ENCODE results near the gene CARD11.
"Not testable (repeated sequence)": the region's sequence is repeated elsewhere in the genome, so short reads cannot be mapped to it uniquely, and the experiment has no call there.

Gene CARD11

DNA sequence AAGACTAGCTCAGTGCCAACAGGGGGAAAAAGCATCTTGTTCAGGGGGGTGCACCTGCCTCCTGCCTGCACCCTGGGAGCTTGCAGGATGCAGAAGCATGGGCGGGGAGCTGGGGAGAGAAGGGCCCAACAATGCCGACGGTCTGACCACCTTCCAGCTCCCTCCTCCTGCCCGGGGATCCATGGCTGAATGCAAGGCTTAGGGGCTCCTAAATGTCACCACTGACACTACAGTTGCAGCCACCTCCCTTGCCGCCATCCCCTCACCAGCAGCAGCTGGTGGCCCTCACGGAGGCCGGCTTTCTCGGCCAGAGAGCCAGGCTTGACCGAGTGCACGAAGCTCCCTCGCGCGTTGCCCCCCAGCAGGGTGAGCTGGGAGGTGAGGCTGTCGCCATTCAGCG is 120.8 kb downstream of the CARD11 start:
- DNase-seq, result no peak

DNA sequence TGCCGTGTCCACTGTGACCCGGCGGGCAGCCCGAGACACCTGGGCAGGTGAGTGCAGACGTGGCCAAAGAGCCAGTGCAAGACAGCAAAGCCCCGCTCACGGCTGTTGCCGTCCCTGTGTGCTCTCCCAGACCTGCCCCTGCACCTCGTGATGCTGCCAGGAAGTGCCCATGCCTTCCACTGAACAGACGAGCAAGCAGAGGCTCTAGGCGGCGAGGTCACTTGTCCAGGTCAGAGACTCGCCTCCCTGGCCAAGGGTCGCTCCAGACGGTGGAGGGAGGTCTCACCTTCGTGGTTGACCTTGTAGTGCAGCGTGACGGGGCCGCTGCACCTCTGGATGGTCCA is 121.3 kb downstream of the CARD11 start:
- DNase-seq, result no peak

DNA sequence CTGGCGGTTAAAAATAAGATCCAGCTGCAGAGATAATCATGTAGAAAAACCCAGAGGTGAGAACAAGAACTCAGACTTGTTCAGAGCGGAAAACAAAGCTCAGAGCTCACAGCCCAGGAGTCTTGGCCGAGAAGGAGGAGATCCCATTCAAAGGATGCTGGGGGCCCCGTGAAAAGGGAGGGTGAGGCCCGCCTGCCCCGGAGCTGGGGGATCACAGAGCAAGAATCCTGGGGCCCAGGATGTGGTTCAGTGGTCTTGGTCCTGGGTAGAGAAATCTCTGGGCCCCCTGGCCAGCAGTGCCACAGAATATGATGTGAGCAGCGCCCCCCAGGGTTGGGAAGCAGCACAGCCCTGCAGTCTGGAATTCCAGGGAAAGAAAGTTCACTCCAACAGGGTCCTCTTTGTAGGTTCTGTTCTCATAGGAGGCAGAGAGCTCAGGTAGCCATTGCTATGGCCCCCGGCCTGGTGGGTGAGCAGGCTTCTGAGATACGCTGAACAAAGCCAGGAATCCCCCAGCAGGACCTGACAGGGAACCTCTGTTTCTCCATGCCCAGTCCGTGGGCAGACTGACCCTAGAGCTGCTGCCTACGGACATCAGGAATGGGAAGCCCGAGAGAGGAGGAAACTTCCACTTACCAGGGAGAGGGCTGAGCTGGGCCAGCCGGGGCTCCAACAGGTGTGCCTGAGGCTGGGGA is 121.9 kb downstream of the CARD11 start:
- no peak for DNase-seq

DNA sequence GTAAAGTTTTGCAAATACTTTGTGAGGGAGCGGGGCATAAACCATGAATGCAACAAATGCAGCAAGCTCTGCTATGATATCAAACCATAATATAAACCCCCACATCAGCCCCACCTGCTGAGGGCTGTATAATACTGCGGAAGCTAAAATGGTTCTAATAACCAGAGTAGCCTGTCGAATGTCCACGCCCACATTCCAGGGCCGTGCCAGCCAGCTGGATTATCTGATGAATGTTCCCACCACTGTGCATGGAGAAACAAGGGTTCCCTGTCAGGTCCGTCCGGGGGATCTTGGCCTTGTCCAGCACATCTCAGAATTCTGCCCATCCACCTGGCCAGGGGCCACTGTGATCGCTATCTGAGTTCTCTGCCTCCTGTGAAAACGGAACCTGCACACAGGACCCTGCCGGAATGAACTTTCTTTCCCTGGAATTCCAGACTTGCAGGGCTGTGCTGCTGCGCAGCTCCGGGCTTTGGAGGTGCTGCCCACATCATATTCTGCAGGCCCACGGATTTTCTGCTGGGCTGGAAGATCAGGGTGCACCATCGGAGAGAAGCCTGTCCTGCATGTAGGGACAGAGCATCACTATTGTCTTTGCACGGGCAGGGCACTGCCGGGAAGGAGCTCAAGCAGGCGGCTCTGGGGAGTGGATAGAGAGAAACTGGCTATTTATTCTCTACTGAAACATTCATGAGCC is 122.6 kb downstream of the CARD11 start:
- no peak for DNase-seq

DNA sequence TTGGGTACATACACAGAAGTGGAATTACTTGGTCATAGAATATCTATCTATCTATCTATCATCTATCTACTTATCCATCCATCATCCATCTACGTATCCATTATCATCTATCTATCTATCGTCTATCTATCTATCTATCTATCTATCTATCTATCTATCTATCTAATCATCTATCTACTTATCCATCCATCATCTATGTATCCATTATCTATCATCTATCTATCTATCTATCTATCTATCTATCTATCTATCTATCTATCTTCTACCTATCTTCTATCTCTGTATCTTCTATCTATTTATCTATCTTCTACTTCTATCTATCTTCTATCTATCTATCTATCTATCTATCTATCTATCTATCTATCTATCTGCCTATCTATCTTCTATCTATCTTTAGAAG is 123.2 kb downstream of the CARD11 start:
- not testable (repeated sequence) for DNase-seq

DNA sequence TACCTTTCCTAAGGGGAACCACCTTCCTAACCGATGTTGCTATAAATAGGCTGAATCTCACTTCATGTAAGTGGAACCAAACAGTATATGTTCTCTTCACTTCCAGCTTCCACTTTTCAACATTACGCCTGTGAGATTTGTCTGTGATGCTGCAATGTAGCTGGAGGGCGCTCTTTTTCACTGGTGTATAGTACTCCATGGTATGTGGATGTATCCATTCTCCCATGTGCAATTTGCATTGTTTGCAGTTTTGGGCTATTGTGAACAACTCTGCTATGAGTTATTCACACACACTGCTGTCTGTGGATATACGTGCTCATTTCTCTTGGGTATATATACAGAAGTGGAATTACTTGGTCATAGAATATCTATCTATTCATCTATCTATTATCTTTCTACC is 123.6 kb downstream of the CARD11 start:
- no peak for DNase-seq

DNA sequence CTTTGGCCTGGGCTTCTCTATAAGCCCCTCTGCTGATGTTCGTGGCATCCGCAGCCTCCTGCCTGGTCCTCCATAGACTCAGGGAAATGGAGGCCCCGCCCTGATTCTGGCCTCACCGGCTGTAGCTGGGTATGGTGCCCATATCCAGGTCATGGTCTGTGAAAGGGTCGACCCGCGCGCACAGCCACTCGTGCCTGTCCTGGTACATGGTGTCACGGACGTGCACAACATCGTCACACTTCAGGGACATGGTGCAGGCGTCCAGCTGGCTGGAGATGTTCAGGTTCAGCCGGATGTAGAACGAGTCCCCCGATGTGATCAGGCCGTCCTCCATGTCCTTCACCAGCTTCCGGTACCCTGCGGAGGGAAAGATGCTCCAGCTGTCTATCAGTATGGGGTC is 124.4 kb downstream of the CARD11 start:
- DNase-seq, result no peak

DNA sequence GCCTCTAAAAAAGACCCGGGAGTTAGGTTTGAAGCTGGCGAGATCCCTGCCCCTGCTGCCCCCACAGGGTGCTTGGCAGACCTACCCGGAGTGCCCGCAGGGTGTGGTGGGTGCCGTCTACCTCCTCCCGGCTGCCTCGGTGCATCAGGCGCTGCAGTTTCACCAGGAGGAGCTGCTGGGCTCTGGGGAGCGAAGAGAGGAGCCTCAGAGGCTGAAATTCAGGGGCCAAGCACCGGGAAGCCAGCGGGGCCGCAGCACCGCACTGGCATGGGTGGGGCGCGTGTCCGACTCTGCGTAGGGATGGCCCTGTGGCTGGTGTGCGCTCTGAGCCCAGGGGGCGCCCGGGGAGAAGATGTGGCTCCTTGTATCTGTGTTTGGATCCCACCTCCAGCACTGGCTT is 125.3 kb downstream of the CARD11 start:
- no peak for DNase-seq

DNA sequence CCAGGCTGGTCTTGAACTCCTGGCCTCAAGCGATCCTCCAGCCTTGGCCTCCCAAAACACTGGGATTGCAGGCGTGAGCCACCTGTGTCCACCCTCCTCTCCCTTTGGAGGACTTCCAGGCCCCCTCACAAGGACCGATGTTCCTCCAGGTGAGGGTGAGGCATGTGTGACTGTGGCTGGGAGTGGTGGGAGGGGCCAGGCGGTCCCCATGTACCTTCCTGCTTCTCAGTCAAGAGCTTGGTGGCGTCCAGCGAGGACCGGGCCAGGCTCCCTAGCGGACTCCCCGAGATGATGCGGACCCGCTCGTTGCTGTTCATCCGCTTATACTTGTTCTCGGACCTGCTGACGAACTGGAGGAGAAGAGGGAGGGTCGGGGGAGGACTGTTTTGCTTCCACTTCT is 128.6 kb downstream of the CARD11 start:
- DNase-seq, result no peak

DNA sequence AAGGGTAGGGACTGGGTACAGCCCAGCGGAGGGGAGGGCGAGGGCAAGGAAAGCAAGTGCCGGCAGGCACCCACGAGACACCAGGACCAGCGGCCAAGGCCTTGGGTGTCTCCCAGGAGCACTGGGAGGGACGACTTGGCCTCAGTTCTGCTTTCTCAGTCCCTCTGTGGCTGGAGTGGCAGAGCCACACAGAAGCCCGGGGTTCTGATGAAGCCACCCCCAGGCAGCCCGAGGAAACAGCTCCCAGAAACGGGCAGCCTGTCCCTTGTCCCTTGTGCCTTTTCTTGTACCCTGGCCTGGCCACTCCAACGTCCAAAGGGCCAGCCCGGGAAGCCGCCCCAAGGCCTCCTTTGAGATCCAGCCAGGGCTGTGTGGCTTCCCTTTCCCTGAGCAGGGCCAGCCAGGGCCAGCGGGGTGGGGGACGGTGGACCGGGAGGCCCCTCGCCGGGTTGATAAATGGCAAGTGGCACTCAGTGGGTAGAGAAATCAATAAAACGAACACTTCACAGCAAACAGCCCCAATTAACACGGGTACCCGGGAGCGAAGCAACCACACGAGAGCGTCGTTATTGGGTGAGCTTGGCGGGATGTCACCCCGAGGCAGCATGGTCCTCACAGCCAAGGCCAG is 129.8 kb downstream of the CARD11 start:
- no peak for DNase-seq

DNA sequence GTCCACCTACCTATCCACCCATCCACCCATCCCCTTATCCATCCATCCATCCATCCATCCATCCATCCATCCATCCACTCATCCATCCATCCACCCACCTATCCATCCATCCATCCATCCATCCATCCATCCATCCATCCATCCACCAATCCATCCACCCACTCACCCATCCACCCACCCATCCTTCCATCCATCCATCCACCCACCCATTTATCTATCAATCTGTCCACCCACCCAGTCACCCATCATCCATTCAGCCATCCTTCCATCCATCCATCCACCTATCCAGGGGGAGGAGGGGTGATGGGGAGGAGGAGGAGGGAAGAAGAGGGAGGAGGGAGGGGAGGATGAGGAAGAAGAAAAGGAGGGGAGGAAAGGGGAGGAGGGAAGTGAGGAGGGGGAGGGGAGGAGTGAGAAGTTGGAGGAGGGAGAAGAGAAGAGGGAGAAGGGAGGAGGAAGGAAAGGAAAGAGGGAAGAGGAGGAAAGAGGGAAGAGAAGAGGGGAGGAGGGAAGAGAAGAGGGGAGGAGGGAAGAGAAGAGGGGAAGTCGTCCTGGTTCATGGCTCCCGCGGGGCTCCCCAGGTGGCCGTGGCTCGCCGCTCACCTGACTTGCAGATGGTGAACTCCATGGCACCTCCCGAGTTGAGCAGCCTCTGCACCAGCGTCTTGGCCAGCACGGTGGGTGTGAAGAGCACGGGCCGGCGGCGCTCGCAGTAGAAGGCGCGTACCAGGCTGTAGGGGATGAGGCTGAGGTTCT is 130.8 kb downstream of the CARD11 start:
- no peak for DNase-seq

DNA sequence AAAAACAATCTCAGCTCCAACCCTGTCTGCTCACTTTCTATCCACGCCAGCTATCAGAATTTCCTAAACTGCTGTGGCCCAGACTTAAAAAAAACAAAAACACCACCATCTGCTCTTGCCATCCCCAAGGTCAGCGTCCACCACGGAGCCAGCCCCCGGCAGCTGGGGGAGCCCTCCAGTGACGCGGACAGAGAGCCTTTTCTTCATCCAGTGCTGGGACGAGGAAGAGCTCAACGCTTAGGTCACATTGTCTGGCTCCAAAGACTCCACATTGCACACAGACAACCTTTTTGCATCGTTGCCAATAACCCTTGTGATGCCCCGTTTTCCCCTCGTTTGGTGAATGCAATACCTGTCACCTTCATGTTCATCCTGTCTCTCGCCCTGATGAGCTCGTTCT is 132.2 kb downstream of the CARD11 start:
- no peak for DNase-seq

DNA sequence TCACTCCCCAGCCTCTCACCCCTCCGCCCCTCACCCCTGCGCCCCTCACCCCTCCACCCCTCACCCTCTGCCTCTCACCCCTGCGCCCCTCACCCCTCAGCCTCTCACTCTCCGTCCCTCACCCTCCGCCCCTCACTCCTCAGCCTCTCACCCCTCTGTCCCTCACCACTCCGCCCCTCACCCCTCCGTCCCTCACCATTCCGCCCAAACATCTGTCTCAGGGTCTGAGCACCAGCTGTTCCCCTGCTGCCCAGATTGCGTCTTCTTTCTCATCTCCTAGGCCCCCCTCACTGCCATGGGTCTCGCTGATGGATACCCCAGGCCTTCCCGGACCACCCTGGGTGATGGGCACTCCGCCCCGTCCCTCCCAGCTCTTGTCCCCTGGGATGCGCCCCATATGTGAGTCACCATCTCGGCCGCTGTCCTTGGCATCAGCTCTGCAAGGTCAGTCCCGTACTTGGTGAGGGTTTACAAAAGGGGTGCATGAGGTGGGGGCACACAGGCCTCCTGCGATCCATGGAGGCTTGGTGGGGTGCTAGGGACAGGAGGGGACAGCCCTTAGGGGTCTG is 134.1 kb downstream of the CARD11 start:
- no peak for DNase-seq

DNA sequence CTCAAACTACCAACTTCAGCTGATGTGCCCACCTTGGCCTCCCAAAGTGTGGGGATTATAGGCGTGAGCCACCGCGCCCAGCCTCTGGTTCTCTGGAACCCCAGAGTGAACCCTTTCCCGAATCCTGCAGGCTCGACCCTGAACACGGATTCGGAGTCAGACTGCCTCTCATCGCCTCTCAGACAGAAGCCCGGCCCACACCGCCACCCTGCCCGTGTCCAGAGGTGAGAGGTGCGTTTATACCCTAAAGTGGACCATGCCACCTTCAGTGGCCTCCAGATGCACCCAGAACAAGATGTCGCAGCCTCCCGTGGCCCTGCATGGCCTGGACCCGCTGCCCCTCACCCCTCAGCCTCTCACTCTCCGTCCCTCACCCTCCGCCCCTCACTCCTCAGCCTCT is 134.6 kb downstream of the CARD11 start:
- DNase-seq, result no peak

DNA sequence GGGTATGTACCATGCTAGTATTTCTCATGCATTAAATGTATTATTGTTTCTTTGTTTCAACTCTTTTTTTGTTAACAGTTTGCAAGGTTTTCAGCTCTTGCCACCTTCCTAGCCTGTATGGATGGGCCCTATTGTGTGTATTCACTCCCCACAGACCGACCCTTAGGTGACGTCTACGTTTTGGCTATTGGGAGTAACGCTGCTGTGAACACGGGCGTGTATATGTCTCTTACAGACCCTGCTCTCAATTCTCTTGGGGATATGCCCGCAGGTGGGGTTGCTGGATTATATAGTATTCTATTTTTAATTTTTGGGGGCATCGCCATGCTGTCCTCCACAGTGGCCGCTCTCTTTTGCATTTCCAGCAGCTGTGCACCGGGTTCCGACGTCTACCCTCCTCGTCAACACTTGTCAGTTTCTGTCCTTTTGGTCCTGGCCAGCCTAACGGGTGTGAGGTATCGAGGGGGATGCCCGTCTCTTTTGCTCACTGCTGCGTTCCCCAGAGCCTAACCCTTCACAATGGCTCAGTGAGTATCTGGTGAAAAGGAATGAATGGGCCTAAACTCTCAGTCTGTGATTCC is 135.5 kb downstream of the CARD11 start:
- no peak for DNase-seq

DNA sequence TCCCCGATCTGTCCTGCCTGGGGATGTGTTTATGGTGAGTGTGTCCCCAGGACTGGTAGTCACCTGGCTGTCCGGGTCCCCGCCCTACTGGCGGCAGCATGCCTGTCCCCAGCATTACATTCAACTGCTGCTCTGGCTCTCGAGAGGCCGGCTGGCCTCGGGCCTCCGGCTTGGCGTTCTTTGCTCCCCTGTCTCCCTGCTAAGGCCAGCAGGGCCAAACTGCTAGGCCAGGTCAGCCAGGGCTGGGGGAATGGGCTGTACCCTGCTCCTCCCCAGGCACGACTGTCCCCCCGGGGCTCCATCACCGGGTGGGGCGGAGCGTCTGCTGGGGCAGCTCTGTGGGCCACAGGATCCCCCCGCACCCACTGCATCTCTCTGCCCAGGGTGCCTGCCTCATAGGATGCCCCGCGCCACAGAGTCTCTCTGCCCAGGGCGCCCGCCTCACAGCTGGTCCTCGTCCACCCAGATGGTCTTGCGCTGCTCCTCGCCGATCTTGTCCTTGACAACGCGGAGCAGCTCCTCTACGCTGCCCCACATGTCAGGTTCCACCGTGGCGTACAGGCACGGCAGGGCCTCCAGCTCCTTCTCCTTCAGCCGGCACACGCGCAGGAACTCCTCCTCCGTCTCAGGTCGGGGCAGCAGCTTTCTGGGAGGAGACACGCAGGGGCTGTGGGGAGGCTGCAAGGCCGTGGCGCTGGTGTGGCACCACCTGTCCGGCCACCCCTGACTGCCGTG is 137.3 kb downstream of the CARD11 start:
- no peak for DNase-seq

DNA sequence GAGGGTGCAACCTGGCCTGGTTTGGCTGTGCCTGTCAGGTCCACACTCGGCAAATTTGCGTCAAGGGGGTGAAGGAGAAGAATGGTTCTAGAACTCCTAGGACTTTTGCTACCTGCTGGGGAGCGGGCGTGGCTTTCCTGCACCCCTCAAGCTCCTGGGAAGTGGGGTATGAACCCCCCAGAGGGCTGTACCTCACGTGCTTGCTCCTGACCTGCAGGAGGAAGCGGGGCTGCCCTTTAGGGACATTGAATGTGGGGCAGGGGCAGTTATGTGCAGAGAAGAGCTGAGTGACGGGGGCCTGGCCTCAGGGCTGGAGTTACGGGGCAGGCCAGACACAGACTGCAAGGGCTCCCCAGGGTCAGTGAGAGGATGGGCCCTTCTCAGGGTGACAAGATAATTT is 138.2 kb downstream of the CARD11 start:
- no peak for DNase-seq

DNA sequence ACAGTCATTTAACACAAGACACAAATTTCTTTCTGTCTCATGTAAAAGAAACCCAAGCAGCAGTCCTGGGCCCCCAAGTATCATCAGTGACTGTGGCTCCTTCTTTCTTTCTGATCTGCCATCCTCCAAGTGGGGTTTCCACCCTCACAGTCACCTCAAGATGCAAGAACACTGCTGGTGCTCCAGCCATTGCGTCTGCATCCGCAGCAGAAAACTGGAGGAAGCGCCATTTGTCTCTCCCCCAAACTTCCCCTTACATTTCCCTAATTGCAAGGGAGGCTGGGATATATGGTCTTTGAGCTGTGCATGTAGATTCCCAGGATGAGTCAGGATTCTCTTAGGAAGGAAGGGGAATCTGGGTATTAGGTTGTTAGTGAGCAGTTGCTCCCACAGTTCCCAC is 138.6 kb downstream of the CARD11 start:
- no peak for DNase-seq

DNA sequence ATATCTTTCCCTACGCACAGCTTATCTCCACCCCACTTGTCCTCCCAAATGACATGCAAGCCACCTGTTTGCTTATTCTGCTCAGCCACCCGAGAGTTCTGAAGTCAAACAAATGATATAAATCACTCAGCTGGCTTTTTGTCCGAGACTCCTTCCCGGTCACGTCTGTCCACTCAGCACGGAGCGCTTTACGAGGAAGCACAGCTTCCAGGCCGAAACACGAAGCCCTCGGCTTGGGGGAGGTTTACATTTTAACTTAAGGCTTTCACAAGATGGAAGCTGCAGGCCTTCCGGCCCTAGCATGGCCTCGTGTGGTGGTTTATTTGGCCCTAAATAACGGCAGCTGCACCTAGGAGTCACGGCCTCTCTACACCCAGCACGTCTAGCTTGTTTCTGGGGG is 139.5 kb downstream of the CARD11 start:
- no peak for DNase-seq

DNA sequence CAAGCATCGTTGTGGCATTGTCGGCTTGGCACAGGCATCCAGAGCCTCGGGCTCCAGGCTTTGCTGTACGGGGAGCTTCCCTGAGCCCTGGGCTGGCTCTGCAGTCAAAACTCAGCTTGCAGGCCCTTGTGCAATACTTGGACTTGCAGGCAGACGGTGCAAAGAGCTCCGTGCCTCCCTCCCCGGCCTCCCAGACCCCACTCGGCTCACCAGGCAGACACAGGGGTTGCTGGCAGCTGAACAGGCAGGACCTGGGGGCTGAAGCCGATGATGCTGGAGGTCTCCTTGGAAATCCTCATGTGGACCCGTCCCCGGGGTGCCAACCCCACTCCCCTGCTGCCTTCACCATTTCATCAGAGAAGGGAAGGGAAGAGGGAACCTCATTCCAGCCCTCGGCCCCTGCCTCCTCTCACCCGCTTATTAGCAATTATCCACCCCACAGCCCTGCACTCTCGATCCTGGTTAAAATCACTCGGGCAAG is 139.9 kb downstream of the CARD11 start:
- DNase-seq, result no peak

DNA sequence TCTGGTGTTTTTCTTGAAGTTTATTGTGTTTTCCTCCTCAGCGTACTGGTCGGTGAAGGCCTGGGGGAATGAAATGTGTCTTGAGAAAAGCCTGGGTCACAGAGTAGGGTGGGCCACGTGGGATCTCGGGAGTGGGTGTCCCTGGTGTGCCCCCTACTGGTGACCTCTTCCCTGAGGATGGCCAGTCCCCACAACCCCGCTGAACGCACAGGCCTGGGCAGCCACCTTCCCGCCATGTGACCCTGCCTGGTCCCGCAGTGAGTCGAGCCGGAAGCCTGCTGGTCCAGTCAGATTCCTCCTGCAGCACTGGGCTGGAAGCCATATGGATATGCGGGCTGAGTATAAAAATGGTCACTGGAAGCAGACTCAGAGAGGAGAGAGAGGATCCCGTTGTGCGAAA is 146.6 kb downstream of the CARD11 start:
- no peak for DNase-seq

DNA sequence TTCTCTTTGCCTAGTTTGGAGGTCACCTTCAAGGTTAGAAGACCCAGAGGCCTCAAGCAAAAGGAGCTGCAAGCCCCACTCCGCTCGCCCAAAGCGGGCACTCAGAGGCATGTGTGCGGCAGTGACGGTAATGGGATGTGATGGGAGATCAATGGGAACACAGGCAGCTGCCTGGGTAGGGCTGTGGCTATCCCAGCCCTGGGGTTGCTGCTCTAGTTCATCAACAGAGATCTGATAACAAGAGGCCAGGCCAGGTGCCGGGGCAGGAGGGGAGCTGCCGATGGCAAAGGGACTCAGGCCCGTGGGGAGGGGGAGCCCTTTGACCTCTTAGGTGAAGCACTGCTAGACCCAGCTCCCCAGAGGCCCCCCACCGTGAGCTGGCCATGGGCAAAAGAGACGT is 147.5 kb downstream of the CARD11 start:
- DNase-seq, result no peak
